GM18907 (cell line): Measurements from ENCODE around the gene HBG2.

Source experiments
- ATAC-seq: cut with Tn5 transposase; IDR thresholded peaks from one replicate; pipeline ENCODE4 v1.9.1; 2021; ENCODE audit warnings: mild to moderate bottlenecking, moderate library complexity; ENCODE audit not compliant: unreplicated experiment

HBG2 gene

DNA sequence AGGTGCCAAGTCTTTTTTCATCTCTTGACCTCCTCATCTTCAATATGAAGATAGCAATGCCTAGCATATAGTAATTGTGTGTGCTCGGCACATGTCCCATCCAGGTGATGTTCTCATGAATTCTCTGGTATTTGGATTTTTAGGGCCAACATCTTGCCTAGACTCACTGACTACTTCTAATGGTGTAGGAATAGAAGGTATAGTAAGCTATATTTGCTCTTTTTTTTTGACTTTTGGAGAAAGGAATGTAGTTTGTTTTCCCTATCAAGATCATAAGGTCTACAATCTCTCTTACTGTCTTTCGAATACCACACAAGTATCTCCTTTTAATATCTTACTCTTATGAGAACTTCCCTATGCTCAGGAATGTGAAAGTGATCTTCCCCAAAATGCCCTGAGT is 23.5 kb downstream of the HBG2 start:
- ATAC-seq, result no peak

DNA sequence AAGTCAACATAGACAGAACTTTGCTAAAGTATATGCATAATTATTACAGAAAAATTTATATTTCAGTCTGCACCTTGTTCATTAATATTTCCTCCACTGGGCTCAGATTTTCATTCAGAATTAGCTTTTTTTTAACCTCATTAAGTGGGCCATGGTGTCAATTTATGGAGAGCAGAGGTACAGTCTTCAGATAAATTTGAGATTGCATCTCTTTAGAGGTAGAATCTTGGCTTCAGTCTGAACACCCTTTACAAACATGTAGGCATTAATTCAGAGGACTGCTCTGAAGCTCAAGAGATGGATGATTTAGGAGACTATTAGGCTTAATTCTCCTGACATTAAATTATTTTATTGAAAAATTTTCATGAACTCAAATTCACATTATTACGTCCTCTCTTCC is 24.3 kb downstream of the HBG2 start:
- ATAC-seq, result no peak

DNA sequence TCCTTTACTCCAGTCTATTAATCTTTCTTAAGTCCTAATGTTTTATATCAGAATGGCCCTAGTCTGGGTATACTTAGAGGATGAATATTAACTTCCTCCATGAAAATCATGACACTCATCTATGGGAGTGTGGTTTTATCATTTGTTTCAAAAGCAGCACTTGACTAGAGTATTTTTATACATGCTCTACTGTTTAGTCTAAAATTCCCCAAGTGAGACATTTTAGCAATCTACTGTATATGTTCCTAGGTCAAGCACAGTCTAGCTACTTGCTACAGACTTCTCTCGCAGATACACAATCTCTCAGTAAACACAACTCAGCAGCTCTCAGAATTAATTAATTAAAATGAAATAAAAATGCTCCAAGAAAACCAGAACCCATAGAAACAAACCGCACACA is 24.8 kb downstream of the HBG2 start:
- ATAC-seq, result no peak

DNA sequence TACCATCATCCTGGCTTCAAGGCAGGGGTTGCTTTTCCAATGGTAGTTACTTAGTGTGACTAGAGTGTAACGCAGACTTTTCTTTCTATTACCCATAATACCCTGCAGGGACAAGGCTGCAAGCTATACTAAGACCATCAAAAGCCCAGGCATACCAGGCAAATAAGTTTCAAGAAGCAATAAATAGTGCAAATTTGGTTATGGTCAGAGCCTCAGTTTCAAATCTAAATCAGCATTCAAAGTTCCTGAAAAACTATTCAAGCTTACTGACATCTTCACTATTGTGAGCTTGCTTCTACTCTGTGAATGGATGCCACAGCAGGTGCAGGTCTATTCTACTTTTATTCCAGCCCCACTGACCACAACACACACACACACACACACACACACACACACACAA is 25.2 kb downstream of the HBG2 start:
- ATAC-seq, result no peak

DNA sequence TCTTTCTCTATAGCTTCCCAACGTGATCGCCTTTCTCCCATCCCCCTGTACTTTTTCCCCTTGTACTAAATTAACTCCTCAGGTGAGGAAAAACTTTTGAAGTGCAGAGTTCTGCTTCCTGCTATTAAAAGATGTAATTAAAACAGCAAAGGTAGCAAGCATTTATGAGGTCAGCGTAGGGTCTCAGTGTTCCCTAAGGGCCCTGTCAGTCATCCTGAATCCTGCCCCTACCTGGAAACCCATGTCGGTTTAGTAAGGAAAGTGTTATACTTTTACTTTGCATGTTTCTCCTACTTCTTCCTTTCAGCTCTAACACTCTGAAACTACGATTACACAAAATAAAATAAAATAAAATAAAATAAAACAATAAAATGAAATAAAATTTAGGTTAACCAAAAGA is 26.5 kb downstream of the HBG2 start:
- no peak for ATAC-seq

DNA sequence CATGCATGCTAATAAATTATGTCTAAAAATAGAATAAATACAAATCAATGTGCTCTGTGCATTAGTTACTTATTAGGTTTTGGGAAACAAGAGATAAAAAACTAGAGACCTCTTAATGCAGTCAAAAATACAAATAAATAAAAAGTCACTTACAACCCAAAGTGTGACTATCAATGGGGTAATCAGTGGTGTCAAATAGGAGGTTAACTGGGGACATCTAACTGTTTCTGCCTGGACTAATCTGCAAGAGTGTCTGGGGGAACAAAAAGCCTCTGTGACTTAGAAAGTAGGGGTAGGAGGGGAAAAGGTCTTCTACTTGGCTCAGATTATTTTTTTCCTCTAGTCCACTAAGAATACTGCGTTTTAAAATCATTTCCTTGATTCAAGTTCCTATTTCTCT is 26.9 kb downstream of the HBG2 start:
- ATAC-seq, result no peak

DNA sequence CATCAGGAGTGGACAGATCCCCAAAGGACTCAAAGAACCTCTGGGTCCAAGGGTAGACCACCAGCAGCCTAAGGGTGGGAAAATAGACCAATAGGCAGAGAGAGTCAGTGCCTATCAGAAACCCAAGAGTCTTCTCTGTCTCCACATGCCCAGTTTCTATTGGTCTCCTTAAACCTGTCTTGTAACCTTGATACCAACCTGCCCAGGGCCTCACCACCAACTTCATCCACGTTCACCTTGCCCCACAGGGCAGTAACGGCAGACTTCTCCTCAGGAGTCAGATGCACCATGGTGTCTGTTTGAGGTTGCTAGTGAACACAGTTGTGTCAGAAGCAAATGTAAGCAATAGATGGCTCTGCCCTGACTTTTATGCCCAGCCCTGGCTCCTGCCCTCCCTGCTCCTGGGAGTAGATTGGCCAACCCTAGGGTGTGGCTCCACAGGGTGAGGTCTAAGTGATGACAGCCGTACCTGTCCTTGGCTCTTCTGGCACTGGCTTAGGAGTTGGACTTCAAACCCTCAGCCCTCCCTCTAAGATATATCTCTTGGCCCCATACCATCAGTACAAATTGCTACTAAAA is 27.8 kb downstream of the HBG2 start, which contains the start of gene HBB:
Gene HBB (minus strand): TSS at position 340 of the 579 bp plus-strand sequence. CDS start 50 bp downstream, at position 290.
- no peak for ATAC-seq

DNA sequence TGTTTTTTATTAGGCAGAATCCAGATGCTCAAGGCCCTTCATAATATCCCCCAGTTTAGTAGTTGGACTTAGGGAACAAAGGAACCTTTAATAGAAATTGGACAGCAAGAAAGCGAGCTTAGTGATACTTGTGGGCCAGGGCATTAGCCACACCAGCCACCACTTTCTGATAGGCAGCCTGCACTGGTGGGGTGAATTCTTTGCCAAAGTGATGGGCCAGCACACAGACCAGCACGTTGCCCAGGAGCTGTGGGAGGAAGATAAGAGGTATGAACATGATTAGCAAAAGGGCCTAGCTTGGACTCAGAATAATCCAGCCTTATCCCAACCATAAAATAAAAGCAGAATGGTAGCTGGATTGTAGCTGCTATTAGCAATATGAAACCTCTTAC is 29.1 kb downstream of the HBG2 start:
- no peak for ATAC-seq

DNA sequence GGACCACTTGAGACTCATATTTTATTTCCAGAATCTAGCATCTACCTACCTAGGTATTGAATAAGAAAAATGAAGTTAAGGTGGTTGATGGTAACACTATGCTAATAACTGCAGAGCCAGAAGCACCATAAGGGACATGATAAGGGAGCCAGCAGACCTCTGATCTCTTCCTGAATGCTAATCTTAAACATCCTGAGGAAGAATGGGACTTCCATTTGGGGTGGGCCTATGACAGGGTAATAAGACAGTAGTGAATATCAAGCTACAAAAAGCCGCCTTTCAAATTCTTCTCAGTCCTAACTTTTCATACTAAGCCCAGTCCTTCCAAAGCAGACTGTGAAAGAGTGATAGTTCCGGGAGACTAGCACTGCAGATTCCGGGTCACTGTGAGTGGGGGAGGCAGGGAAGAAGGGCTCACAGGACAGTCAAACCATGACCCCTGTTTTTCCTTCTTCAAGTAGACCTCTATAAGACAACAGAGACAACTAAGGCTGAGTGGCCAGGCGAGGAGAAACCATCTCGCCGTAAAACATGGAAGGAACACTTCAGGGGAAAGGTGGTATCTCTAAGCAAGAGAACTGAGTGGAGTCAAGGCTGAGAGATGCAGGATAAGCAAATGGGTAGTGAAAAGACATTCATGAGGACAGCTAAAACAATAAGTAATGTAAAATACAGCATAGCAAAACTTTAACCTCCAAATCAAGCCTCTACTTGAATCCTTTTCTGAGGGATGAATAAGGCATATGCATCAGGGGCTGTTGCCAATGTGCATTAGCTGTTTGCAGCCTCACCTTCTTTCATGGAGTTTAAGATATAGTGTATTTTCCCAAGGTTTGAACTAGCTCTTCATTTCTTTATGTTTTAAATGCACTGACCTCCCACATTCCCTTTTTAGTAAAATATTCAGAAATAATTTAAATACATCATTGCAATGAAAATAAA is 29.8 kb downstream of the HBG2 start:
- no peak for ATAC-seq

DNA sequence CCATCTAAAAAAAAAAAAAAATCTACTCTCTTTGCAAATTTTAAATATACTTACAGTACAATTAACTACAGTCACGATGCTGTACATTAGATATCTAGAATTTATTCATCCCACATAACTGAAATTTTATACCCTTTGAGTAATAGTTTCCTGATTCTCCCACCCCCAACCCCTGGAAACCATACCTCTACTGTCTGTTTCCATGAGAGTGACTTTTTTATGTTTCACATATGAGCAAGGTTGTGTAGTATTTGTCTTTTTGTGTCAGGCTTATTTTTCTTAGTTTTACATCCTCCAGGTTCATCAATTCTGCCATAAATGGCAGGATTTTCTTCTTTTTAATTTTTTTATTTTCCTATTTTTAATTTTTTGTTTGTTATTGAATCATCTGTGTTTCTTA is 30.9 kb downstream of the HBG2 start:
- ATAC-seq, result no peak

DNA sequence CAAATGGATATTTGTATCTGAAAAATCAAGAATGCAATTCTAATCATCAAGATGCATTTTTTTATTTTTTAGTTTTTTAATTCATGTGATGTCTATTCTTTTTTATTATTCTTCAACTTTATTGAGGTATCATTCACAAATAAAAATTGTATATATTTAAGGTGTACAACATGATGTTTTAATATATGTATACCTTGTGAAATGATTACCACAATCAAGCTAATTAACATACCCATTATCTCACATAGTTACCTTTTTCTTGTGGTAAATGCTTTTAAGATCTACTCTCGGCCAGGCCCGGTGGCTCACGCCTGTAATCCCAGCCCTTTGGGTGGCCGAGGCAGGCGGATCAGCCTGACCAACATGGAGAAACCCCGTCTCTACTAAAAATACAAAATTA is 31.4 kb downstream of the HBG2 start:
- ATAC-seq, result no peak

DNA sequence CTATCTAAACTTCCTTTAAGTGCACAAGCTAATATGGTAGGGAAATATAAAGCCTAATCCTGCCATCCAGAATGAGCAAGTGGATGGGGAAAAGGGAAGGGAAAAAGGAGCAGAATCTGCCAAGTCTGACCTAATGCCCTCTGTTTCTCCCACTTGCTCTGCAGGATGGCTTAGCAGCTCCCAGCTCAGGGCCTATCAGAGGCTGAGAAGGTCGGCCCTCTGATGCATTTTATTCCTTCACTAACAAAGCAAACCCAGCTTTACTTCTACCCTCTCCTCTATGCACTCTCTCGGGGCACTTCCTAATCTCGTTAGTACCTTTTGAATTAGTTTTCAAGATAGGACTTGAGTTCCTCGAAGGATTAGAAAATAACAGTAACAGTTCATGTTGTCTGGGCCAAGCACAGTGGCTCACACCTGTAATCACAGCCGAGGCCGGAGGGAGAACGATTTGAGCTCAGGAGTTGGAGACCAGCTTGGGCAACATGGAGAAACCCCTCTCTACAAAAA is 44.1 kb downstream of the HBG2 start:
- no peak for ATAC-seq

DNA sequence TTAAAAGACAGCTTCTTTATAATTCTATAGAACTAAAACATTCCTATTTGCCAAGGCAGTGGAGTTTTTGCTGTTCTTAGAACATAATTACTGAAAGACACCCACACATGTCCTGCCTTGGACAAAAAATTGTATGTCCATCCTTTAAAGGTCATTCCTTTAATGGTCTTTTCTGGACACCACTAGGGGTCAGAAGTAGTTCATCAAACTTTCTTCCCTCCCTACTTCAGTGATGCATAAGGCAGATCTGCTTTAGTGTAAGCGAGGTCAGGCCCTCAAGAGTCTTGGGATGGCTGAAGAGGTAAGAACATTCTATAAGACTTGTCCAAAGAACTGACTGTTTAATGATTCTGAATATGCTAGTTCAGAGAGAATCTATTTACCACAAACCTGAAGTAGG is 49.8 kb downstream of the HBG2 start:
- peak; percentile 89 for ATAC-seq

DNA sequence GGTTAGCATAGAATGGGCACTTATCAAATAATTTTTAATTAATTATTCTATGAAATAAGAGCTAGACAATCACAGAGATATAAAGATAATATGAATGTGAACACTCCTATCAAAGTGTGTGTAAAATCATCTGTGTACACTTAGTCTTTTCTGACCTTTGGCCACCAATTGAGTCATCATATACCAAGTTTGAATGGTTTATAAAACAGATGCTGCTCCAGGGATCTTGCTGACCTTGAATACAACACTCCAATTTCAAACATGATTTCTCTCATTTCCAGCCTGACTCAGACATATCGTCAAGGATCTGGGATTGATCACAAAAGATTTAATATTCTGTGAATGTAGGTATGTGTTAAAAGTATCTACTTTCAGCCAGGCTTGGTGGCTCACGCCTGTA is 51.2 kb downstream of the HBG2 start:
- no peak for ATAC-seq
